Keratinocyte (primary cell): ENCODE measurements around the gene NLGN3.

Source experiments
- EZH2 ChIP-seq: IDR thresholded peaks from one replicate; pipeline ENCODE4 v1.6.1; 2012; ENCODE audit warnings: inconsistent platforms, mild to moderate bottlenecking, low read length, moderate library complexity
- TF ChIP-seq, protein P1 (sequence below), 3 experiments: IDR thresholded peaks in 1 of 3; conservative IDR thresholded peaks in 1 of 3; optimal IDR thresholded peaks in 1 of 3; 2 replicates in 2 of 3; 3 replicates in 1 of 3; pipeline versions ENCODE3 to v1.5.1; 2011; ENCODE audit warnings: low read length in 3 of 3, mild to moderate bottlenecking in 3 of 3, moderate library complexity in 2 of 3, control low read depth in 1 of 3, inconsistent platforms in 1 of 3; ENCODE audit not compliant: insufficient read depth in 2 of 3; ENCODE audit errors: extremely low read depth in 1 of 3

DNA sequence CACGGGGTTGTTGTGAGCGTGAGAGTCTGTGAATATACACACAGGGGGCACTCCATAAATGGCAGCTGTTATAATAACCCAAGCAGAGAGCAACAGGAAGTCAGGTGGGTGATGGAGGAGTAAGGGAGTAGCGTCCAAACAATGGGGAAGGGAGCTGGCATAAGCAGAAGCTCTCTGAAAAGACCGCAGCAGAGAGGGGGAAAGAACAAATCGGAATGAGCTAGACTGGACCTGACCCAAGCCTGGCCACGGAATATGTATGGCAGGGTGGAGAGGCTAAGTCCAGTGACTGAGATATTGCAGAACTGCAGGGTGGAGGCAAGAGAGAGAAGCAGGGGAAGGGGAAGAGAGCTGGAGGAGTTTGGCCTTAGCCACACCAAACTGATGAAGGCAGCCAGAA is 71.8 kb downstream of the NLGN3 start:
- TF ChIP-seq, protein P1, sequence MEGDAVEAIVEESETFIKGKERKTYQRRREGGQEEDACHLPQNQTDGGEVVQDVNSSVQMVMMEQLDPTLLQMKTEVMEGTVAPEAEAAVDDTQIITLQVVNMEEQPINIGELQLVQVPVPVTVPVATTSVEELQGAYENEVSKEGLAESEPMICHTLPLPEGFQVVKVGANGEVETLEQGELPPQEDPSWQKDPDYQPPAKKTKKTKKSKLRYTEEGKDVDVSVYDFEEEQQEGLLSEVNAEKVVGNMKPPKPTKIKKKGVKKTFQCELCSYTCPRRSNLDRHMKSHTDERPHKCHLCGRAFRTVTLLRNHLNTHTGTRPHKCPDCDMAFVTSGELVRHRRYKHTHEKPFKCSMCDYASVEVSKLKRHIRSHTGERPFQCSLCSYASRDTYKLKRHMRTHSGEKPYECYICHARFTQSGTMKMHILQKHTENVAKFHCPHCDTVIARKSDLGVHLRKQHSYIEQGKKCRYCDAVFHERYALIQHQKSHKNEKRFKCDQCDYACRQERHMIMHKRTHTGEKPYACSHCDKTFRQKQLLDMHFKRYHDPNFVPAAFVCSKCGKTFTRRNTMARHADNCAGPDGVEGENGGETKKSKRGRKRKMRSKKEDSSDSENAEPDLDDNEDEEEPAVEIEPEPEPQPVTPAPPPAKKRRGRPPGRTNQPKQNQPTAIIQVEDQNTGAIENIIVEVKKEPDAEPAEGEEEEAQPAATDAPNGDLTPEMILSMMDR (optimal IDR thresholded peaks at IDR 0.05 in 1 of 3, IDR thresholded peaks at IDR 0.05 in 1 of 3, conservative IDR thresholded peaks at IDR 0.05 in 1 of 3; ENCODE audit: extremely low read depth in 1 of 3, insufficient read depth in 2 of 3, low read length in 3 of 3) = no peak
- TF ChIP-seq EZH2 = no peak
